ENCODE data around the gene MXD3. TPM values are rescaled to one million over a fixed set of nuclear protein-coding genes. Genes with fewer than 3 reads are reported as not detected.
A peak's percentile ranks its signal among the peaks of the same experiment; 100 is the strongest.
"Not testable (repeated sequence)": the region's sequence is repeated elsewhere in the genome, so short reads cannot be mapped to it uniquely, and the experiment has no call there.

Gene MXD3
- total RNA-seq, 4 donors from 2014 or later, result 2.0 to 11.7 (median 7.8) TPM

DNA sequence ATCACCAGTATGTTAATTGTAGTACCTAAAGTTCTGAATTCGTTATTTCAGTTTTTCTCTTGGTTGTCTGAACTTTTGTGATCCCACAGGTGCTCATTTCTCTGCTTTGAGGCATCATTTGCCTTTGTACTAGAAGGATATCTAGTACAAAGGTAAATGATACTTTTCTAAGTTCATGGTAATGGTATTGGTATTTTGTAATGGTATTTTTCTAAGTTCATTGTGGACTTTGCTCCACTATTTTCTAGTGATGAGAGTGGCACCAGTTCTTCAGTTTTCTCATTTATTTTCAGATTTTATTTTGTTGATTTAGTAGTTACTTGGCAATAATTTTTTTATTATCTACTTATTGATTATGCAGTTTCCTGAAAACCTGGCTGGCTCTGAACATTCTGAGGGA, 50.2 kb downstream of the MXD3 start:
- 94 to 98% methylated on average over 1 of the region's 1 CpG for WGBS, 2 donors
- H3K27ac ChIP-seq, result no peak overlapping the region
- peaks cover 28 to 39% of the 10 kb centered on the region in 2 donors for H3K36me3 ChIP-seq
- H3K27me3 ChIP-seq, result no peaks in the 10 kb centered on the region
- TF ChIP-seq POLR2A (IDR thresholded peaks at IDR 0.05), result no peak
- TF ChIP-seq, protein P1, sequence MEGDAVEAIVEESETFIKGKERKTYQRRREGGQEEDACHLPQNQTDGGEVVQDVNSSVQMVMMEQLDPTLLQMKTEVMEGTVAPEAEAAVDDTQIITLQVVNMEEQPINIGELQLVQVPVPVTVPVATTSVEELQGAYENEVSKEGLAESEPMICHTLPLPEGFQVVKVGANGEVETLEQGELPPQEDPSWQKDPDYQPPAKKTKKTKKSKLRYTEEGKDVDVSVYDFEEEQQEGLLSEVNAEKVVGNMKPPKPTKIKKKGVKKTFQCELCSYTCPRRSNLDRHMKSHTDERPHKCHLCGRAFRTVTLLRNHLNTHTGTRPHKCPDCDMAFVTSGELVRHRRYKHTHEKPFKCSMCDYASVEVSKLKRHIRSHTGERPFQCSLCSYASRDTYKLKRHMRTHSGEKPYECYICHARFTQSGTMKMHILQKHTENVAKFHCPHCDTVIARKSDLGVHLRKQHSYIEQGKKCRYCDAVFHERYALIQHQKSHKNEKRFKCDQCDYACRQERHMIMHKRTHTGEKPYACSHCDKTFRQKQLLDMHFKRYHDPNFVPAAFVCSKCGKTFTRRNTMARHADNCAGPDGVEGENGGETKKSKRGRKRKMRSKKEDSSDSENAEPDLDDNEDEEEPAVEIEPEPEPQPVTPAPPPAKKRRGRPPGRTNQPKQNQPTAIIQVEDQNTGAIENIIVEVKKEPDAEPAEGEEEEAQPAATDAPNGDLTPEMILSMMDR (IDR thresholded peaks at IDR 0.05), result no peak
- intact Hi-C loops (cut with DNase I), result no loop called here
- H3K9me3 ChIP-seq, result no peaks in the 10 kb centered on the region
- peaks cover 0 to 10% of the 10 kb centered on the region in 2 donors for H3K4me1 ChIP-seq
- no peak overlapping the region for H3K4me3 ChIP-seq (replicated peaks in 1 of 3)
- no peak for DNase-seq

DNA sequence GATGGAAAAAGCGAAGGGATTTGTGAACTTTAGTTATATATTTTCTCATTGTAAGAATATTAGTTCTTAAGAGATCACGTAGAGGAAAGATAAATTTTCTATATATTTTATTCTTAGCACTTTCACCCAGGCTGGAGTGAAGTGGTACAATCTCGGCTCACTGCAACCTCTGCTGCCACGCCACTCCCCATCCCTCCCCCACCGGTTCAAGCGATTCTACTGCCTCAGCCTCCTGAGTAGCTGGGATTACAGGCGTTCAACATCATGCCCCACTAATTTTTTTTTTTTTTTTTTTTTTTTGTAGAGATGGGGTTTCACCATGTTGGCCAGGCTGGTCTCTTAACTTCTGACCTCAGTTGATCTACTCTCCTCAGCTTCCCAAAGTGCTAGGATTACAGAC, 50.7 kb downstream of the MXD3 start:
- WGBS, 2 donors, result 92 to 93% methylated on average over 7 of the region's 7 CpGs
- no peaks in the 10 kb centered on the region for H3K9me3 ChIP-seq
- peaks cover 26 to 37% of the 10 kb centered on the region in 2 donors for H3K36me3 ChIP-seq
- no peak for DNase-seq
- no peak overlapping the region for H3K27ac ChIP-seq
- intact Hi-C loops (cut with DNase I), result no loop called here
- TF ChIP-seq, protein P1 (IDR thresholded peaks at IDR 0.05), result no peak
- no peak for TF ChIP-seq POLR2A (IDR thresholded peaks at IDR 0.05)
- H3K4me1 ChIP-seq, result peaks cover 0 to 10% of the 10 kb centered on the region in 2 donors
- no peak overlapping the region for H3K4me3 ChIP-seq (replicated peaks in 1 of 3)
- no peaks in the 10 kb centered on the region for H3K27me3 ChIP-seq

DNA sequence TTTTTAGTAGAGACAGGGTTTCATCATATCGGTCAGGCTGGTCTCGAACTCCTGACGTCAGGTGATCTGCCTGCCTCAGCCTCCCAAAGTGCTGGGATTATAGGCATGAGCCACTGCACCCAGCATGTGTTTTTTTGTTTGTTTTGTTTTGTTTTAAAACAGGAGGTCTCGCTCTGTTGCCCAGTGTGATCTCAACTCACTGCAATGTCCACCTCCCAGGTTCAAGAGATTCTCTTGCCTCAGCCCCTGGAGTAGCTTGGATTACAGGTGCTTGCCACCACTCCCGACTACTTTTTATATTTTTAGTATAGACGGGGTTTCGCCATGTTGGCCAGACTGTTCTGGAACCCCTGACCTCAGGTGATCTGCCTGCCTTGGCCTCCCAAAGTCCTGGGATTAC, 53.0 kb downstream of the MXD3 start:
- H3K36me3 ChIP-seq, result peaks cover 20 to 37% of the 10 kb centered on the region in 2 donors
- peak overlapping the region in 1 of 3 donors; percentile 3 for H3K27ac ChIP-seq
- WGBS, 2 donors, result 80 to 84% methylated on average over 7 of the region's 7 CpGs
- H3K9me3 ChIP-seq; H3K27me3 ChIP-seq; intact Hi-C loops (cut with DNase I); H3K4me3 ChIP-seq (replicated peaks in 1 of 3): not testable (repeated sequence)
- peak; percentile 34 to 52 for DNase-seq
- peaks cover 0 to 11% of the 10 kb centered on the region in 2 donors for H3K4me1 ChIP-seq

Other genes starting within 250 kb of the MXD3 start
- gene FGFR4, start 225.0 kb downstream of the MXD3 start, total RNA-seq, result 1 to 10 TPM in 2 of 4 donors, under 1 TPM in 1, not detected in 1; 0.49 to 1.2 (median 1.1) TPM
- 100 to 1,000 TPM in 1 of 4 donors, 10 to 100 TPM in 3; 61.9 to 114 (median 73.9) TPM for gene NSD1, start 178.1 kb downstream of the MXD3 start, total RNA-seq
- gene RAB24, start 8.2 kb downstream of the MXD3 start, total RNA-seq, result 10 to 100 TPM; 18.7 to 53.3 (median 26.3) TPM
- 10 to 100 TPM; 52.8 to 83.2 (median 57.9) TPM for gene PRELID1, start 8.1 kb downstream of the MXD3 start, total RNA-seq
- 100 to 1,000 TPM; 309 to 465 (median 383) TPM for gene LMAN2, start 39.8 kb upstream of the MXD3 start, total RNA-seq
- 10 to 100 TPM; 22.9 to 42.7 (median 26.7) TPM for gene RGS14, start 46.0 kb upstream of the MXD3 start, total RNA-seq
- not detected for gene SLC34A1, start 72.5 kb upstream of the MXD3 start, total RNA-seq
- gene PFN3, start 88.8 kb upstream of the MXD3 start, total RNA-seq, result not detected
- gene F12, start 97.7 kb upstream of the MXD3 start, total RNA-seq, result 1 to 10 TPM in 2 of 4 donors, under 1 TPM in 1, not detected in 1; 0.42 to 2.6 (median 1.1) TPM
- gene GRK6, start 114.8 kb upstream of the MXD3 start, total RNA-seq, result 10 to 100 TPM; 14.0 to 27.8 (median 18.8) TPM
- gene PRR7, start 134.9 kb upstream of the MXD3 start, total RNA-seq, result 1 to 10 TPM; 1.4 to 4.7 (median 4.2) TPM
- gene DBN1, start 161.7 kb upstream of the MXD3 start, total RNA-seq, result 10 to 100 TPM; 61.4 to 98.8 (median 68.0) TPM
- gene PDLIM7, start 185.7 kb upstream of the MXD3 start, total RNA-seq, result 10 to 100 TPM; 23.2 to 52.4 (median 34.8) TPM
- 1 to 10 TPM; 2.0 to 5.9 (median 3.5) TPM for gene DOK3, start 197.9 kb upstream of the MXD3 start, total RNA-seq
- 100 to 1,000 TPM; 119 to 170 (median 145) TPM for gene DDX41, start 205.1 kb upstream of the MXD3 start, total RNA-seq
- 10 to 100 TPM; 38.0 to 54.7 (median 46.6) TPM for gene FAM193B, start 242.7 kb upstream of the MXD3 start, total RNA-seq